ENCODE results near the gene BCL11A.
A peak's percentile ranks its signal among the peaks of the same experiment; 100 is the strongest.

Gene BCL11A

DNA sequence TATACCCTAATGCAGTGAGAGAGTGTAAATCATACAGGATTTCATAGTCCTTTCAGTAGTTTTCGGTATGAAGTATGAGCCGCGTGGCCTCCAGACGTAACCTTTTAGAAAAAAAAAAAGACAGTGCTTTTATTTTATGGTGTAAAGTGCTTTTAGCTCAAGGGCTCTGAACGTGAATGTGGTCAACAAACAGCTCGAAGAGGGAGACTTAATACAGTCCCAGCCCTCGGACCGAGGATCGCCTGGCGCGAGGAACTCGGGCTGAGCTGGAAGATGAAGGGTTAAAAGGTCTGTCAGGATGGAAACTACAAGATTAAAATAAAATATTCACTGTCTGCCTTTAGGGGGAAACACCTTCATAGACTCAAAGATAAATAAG is 4.0 kb upstream of the BCL11A start:
- DNase-seq: no peak

DNA sequence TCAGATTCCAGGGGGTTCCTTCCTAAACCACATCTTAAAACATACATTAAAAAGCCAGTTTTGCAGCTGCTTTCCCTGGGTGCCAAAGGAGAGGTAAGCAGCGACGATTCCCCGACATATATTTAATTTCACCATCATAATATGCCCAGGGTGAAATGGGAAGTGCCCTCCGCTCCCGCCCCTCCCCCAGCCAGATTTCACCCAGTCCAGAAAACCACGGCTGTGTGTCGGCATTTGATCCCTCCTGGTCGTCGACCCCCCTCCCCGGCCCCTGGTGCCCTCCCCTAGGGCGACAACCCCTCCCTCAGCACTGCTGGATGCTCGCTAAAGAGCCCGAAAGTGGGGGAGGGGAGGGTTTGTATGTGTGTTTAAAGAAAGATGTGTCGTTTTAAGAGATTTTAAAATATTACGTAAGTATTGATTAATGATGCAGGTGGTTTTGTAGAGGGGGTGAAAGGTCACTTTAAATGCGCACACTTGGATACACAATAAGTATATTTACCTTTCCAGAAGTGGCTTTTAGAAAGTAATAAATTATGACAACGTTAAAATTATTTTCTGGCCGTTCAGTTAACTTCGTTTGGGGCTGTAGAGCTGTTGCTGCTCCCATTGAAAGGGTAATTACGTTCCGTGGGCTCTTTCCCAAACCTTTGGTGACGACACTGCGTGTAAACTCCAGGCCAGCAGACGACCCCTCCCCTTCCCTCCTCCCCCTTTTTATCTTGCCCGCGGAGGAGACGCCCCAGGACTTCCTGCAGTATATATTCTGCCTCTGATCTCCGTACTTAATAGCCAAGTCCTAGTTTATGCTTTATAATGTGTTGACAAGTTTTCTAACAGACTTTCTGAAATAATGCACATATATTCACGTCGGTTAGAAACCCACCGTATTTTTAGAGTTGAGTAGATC is 3.4 kb upstream of the BCL11A start:
- DNase-seq: peak; percentile 45

DNA sequence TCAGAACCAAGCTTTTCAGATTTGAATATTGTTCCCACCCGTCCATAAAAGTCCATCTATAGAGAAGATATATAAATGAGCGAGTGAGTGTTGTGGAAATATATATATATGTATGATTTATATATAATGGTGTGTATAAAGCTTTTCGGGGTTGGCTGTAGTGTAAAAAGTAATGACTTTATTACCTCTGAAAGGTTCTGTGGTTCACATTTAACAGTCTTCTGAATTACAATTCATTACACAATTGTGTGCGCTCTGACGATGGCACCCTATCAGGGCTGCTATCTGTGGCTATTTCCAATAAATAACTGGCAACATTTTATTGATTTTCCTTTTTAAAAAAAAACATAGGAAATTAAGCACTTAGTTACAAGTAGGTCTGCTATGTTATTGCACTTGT is 2.7 kb upstream of the BCL11A start:
- no peak for DNase-seq

DNA sequence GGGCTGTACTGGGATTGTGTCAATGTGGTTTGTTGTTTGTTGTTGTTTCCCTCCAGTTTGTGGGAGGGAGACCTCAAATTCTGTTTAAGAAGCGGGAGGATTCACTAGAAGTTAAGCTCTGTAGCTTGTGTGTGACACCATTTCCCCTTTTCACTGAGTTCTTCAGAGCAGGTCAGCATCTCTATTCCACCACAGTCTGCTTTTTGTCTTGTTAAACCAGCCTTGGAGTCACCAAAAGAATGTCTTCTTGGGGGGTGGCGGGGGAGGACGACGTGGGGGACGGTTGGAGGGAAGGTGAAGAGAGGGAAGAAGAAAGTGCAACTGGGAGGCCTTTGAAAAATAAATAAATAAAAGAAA is 2.3 kb upstream of the BCL11A start:
- peak; percentile 41 for DNase-seq

DNA sequence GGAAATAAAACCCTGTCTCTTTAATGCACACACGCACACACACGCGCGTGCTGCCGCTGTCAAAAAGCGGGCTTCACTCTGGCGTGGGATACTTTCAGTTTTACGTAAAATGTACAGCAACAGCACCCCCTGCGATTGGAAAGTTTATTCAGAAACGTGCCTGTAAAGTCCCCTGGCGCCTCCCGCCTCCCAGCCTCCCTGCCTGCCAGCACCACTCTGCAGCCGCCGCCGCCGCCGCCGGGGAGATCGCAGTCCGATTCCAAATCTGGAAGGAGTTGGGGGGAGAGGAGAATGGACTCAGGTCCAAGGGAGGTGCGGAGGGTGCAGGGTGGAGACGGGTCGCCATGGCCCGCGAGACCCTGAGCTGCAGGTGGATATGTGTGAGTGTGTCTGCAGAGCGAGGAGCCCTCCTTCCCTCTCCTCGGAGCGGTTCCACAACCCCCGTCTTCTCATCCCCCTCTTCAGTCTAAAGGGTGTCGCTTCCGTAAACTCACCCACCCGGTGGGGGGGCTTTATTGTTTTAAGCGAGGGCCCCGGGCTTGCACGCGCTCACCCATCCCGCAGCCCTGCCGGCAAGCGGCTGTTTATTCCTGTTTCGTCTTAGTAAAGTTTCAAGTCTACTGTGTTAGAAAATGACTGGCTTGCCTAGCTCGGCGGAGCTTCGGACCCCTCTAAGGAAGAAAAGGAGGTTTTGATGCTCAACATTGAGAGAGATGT is 1.8 kb upstream of the BCL11A start:
- DNase-seq: peak; percentile 84

DNA sequence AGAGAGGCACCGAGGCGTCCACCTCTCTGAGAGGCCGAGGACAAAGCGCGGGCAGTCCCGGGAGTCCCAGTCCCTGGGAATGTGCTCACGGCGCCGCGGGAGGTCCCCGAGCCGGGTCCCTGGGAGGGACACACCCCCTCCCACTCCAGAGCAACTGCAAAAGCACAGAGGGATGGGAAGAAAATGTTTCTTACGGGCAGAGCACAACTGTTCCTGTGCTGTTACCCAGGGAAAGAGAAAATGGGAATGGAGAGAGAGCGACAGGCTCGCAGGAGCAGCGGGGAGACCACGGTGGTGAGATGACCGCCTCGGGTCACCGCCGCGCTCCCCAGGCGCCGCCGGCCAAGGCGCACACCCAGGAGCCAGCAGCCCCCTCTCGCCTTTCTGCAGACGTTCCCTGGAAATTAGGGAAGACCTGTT is 1.2 kb upstream of the BCL11A start:
- DNase-seq: peak; percentile 66

DNA sequence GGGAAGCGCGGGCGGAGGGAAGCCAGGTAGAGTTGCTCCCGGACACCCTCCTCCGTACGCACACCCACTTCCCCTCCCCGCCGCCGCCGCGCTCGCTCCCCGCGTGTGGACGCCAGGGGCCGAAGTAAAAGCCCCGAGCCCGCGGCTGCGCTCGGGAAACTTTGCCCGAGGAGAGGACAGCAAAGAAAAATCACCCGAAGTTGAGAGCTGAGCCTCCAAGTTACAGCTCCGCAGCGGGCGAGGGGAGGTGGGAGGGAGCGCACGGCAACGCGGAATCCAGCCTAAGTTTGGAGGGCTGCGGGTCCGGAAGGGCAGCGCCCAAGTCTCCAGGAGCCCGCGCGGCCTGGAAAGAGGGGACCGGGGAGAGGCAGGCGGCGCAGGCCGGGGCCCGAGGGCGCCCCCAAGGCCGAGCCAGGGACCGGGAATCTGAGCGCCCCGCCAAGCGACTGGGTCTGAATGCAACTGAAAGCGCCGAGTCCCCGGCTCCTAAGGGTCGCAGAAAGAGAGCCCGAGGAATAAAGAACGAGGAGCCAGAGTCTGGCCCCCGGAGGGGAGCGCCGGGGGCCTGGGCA is 706 bp upstream of the BCL11A start:
- peak; percentile 77 for DNase-seq

DNA sequence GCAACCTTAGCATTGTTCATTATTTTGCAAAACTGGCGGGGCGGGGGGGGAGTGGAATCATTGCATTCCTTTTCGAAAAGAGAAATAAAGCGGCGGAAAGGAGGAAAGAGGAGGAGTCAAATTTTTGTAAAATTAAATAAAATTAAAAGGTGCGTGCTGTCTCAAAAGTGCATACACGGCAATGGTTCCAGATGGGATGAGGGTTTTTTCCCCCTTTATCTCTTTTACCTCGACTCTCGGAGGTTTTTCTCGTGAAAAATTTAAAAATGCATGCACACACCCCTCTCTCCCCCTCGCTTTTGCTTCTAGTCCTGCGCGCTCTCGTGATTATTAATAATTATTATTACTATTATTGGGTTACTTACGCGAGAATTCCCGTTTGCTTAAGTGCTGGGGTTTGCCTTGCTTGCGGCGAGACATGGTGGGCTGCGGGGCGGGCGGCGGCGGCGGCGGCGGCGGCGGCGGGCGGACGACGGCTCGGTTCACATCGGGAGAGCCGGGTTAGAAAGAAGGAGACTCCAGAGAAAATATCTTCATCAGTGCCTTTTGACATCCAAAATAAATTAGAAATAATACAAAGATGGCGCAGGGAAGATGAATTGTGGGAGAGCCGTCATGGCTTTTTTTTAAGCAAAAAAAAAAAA is 481 bp downstream of the BCL11A start:
- DNase-seq: peak; percentile 55

DNA sequence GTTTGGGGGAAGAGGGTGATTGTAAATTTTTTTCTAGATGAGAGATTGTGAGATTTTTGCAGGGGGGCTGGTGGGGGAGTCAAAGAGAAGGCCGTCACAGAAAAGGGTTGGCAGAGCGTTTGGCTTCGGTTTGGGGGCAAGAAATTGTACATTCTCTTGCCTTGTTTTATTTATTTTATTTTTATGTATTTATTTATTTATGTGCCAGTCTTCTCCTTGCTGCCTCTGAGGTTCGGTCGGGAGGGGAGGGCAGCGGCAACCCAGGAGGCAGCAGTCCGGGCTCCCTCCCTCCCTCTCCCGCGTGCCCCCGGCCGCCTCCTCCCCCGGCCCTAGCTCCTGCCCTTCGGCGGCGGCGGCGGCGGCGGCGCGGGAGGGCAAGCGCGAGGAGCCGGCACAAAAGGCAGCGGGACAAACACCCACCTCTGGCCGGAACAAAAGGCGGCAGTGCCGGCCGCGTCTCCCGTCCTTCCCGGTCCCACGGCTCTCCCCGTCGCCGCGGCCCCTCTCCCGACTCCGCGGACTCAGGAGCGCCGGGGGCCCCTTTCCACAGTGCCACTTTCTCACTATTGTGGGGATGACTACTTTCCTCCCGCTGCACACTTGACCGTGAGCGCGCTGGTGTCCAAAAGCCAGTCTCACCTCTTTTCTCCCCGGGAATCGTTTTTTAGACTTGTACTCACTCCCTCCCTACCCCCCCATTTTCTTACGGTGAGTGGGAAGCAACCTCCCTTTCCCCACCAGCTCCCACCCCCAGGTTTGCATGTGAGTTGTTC is 1.2 kb downstream of the BCL11A start:
- DNase-seq: peak; percentile 80

DNA sequence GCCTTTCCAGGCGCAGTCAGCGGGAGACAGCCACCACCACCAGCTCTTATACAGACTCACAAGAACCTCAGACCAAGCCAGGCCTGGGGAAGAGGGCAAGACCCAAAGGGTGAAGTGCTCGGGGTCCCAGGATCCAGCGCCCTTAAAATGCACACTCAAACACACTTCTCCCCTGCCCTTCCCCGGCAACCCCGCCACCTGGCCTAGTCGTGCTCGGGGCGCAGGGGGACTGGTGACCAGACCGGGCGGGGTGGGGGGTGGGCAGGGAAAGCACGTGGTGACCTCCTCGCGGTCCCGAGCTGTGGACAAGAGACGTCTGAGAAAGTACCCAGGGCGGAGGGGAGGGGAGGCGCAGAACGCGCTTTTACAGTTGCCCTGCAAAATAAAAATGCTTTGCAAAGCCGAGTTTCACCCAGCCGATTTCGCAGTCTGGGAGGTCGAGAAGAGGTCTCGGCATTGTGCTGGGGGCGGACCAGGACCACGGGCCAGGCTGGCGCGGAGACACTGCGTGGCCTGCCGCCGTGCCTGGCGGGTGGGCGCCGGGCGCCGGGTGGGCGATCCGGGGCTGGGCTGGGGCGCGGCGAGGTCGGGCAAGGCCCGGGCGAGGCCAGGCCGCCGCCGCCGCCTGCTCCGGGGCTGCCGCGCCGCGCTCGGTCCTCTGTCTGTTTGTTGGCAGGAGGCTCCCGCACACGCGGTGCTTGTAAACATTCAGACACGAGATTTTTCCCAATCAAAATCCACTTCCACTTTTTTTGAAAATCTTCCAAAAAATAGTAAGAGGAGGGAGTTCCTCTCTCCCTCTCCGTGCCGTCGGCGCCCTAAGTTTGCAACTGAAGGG is 2.0 kb downstream of the BCL11A start:
- DNase-seq: peak; percentile 86

DNA sequence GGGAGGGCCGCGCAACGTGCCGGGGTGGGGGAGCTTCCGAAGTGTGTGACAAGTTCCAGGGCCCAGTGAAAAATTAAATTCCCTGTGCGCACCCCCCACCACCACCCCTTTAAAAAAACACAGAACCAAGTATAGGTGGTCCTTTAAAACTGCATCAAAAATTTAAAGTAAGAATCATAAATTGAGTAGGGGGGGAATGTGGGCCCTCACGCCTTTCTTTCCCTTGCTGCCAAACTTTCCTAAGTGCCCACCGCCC is 2.5 kb downstream of the BCL11A start:
- no peak for DNase-seq

DNA sequence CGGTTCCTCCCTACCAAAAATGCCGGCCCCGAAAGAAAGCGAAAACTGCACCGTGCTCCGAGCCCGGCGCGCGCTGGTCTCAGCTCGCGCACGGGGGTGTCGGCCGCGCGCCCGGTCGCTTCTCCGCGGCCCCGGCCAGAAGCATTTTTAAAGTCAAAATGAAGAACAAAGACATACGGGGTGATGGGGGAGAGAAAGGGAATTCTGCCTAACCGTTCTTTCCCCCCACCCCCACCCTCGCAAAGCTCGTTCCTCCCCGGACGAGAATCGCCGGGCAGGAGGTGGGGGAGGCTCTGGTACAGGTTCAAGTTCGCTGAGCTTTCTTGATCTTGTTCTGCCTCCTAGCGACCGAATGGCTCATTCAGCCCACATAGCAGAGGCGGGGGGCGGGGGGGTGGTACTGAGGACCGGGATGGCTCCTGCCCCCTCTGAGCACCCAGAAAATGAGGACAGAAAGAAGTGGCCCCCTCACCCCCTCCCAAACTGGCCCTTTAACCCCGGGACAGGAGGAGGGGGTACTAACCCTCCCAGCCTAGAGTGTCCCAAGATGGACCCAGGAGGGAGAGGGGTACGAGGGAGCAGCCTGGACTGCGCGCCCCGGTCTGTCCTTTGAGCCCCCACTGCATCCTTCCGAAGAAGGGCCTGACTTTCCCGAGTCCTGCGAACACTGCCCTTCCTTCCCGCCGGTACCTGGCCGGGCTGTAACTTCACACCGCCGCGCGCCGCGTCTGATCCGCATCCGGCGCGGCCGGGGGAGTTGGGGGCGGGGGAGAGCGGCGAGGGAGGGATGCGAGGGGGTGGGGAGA is 3.1 kb downstream of the BCL11A start:
- peak; percentile 96 for DNase-seq

DNA sequence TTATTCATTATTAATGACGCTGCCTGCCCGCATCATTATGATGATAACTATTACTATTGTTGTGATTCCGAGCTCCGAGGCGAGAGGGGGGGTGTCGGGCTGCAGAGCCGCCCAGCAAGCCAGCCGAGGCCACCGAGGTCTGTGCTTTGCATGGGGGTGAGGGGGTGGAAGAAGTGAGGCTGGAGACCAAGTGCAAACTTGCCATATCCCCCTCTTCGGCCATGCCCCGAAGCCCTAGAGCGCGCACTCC is 3.6 kb downstream of the BCL11A start:
- peak; percentile 76 for DNase-seq

DNA sequence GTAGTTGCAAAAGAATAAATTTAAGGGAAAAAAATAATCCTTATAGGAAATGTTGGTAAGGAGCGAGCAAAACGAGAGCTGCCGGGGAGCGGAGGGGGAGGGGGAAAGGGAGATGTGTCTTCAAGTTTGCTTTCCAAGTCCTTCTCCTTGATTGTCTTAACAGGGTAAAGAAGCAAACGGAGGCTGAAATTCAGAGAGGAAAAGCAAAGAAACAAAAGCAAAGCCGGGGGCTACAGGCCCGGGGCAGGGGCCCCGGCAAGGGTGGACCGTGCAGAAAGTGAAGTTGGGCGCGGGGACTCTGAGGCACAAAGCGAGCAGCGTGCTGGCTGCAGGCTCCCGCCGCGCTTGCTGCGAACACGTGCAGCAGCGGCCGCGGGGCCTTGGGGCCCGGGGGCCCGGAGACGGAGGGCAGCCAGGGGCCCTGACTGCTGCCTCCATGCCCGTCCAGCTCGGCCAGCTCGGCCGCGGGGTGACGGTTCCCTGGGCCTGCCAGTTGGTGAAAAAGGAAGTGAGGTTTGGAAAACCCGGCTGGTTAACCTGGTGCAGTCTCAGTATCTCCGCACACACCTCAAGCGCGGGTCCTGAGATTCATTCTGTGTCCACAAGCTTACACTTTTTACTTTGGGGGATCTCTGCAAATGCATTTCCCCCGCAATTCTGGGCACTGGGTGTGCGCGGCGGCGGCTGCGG is 4.1 kb downstream of the BCL11A start:
- peak; percentile 80 for DNase-seq

DNA sequence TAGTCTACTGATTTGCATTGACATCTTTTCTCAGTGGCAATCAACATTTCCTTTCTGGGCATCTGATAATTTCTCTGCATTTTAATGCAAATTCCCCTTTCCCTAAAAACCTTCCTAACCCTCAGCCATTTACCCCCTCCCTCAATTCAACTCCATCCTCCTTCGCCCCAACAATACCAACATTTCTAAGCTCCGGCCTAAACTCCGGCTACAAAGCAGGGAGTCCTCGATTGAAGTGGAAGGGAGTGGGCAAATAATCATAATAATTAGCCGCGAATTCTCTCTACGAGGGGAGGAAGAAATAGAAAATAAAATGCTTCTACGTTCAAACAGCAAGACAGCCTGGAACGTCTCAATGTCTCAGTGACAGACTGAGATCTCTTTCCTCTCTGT is 4.6 kb downstream of the BCL11A start:
- DNase-seq: peak; percentile 62

DNA sequence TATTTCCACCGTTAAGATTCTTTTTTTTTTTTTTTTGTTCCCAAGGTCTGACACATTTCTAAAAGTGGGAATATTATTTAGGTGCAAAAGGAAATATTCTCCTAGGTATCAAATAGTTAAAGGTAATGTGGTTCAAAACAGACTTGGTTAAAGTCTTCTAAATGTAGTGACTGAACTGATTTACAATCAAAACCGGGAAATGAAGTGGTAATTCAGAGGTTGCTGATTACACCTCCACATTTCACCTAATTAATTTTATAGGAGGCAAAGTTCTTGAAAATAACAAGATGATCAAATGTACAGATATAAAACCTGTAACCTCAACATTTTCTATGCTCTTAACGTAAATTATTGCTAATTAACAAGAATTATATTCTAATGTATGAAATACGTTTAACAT is 5.1 kb downstream of the BCL11A start:
- no peak for DNase-seq

DNA sequence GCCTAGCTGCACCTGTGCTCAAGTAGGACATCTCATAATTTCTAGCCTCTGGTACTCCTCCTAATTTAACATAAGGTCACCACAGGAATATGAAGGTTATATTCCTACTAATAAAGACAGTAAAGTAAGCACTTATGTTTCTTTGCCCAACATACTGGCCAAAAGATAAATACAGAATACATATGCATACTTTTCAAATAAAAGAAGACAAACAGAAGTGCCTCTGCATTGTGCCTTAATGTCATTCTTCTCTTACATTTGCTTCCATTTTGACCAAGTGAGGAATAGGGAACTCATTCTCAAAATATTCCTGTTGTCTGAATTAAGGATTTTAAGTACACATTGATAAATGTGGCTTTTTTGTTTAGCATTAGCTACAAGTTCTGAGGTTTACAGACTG is 5.6 kb downstream of the BCL11A start:
- no peak for DNase-seq

DNA sequence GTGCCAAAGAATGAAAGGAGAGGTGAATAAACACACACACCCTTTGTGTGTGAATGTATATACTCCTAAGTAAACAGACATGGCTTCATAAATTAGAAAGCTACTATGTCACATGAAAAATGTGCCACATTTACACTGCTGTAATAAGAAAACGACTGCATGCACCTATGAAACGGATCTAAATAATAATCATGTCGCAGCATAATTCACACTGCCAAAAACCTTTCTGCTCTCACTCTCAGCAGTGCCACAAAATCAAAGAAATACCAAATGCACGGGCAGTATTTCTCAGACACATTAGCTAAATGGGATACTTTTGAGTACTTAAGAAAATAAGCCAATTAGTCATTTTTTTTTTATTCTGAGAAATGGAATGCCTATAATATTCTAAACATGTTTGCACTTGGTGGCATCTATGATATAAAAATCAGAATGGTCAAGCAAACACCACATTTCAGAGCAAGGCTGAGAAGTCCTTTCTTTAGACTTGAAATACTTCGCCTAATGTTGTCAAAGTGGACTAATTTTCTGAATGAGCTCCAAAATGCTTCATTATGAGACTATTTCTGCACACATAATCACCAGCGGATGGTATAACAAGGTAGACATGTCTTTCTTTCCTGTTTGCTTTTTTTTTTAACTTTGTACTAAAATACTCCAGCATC is 6.6 kb downstream of the BCL11A start:
- DNase-seq: no peak

DNA sequence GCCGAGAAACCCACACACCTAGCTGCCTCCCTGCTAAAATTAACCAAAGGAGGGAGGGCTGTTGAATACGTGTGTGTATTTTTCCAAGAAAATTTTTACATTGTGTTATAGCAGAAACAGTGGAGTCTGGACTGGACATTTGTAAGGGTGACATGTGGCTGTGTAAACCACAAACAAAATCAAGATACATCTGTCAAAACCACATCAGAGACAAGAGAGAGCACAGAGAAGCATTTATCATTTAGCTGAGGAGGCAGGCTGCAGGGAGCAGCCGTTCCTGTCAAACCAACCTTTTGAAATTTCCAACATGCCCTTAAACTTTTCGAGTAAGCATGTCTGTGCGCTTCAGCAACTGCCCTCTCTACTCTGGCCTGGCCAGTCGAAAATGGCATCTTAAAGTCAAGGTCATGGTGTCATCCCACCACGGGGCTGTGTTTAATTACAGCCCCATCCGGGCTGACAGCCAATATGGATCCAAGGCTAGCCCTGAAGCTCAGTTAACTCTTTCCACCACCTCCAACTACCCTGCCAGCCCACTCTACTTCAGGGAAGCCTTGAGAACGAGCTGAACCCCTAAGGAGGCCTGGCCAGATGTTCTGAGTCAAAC is 8.4 kb downstream of the BCL11A start:
- no peak for DNase-seq

DNA sequence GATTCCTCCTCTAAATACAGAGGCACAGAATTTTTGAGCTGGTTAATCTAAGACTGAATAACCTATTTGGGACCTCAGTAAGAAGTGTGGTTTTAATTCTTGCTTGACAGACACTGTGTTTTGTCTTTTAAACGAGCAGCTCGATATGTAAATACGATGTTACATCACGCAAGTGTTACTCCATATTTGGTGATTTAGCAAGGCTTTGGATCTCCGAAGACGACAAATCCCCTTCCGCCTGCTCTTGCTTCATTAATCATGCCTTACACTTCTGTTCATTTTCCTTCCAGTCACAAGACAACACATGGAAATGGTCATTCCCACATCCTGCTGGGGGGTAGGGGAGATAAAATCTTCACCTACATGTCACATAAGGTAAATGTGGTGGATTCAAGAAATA is 9.4 kb downstream of the BCL11A start:
- no peak for DNase-seq
